ENCODE data around the gene USP35. TPM values are rescaled to one million over a fixed set of nuclear protein-coding genes. Genes with fewer than 3 reads are reported as not detected.

Gene USP35
- total RNA-seq, 4 donors from 2014 or later, result 4.6 to 6.1 (median 5.4) TPM

GRCh38 chr11:78180751-78181150 lies 8.0 kb upstream of the USP35 start:
- H3K4me3 ChIP-seq, result no peak overlapping the region
- H3K9me3 ChIP-seq, result no peaks in the 10 kb centered on the region
- no peaks in the 10 kb centered on the region for H3K27me3 ChIP-seq
- no peak overlapping the region for H3K27ac ChIP-seq
- intact Hi-C loops (cut with DNase I; ENCODE audit: low total_unique reads) (no loop called here), in situ Hi-C loops (cut with MboI; ENCODE audit: low sequenced_read_pairs in 4 of 4) (no loop called here)
- ATAC-seq (no peak), DNase-seq (no peak)
- no peaks in the 10 kb centered on the region for H3K36me3 ChIP-seq
- H3K4me1 ChIP-seq, result no peaks in the 10 kb centered on the region
- TF ChIP-seq POLR2A (IDR thresholded peaks at IDR 0.05), result no peak
- TF ChIP-seq, protein P1, sequence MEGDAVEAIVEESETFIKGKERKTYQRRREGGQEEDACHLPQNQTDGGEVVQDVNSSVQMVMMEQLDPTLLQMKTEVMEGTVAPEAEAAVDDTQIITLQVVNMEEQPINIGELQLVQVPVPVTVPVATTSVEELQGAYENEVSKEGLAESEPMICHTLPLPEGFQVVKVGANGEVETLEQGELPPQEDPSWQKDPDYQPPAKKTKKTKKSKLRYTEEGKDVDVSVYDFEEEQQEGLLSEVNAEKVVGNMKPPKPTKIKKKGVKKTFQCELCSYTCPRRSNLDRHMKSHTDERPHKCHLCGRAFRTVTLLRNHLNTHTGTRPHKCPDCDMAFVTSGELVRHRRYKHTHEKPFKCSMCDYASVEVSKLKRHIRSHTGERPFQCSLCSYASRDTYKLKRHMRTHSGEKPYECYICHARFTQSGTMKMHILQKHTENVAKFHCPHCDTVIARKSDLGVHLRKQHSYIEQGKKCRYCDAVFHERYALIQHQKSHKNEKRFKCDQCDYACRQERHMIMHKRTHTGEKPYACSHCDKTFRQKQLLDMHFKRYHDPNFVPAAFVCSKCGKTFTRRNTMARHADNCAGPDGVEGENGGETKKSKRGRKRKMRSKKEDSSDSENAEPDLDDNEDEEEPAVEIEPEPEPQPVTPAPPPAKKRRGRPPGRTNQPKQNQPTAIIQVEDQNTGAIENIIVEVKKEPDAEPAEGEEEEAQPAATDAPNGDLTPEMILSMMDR (IDR thresholded peaks at IDR 0.05 in 4 of 5, conservative IDR thresholded peaks at IDR 0.05 in 1 of 5), result no peak

- intact Hi-C loops (cut with DNase I; ENCODE audit: low total_unique reads), result no loop called here
- H3K36me3 ChIP-seq, result no peaks in the 10 kb centered on the region
- in situ Hi-C loops (cut with MboI; ENCODE audit: low sequenced_read_pairs in 4 of 4), result no loop called here
- H3K27me3 ChIP-seq, result no peaks in the 10 kb centered on the region
- DNase-seq (no peak), ATAC-seq (no peak)
- H3K9me3 ChIP-seq, result no peaks in the 10 kb centered on the region
- no peak for TF ChIP-seq POLR2A (IDR thresholded peaks at IDR 0.05)
- TF ChIP-seq, protein P1 (IDR thresholded peaks at IDR 0.05 in 4 of 5, conservative IDR thresholded peaks at IDR 0.05 in 1 of 5), result no peak
- H3K4me1 ChIP-seq, result no peaks in the 10 kb centered on the region
- no peak overlapping the region for H3K27ac ChIP-seq
- no peak overlapping the region for H3K4me3 ChIP-seq
Measured at GRCh38 chr11:78181185-78181584, 7.5 kb upstream of the USP35 start.

GRCh38 chr11:78187366-78188285 lies 1.1 kb upstream of the USP35 start:
- DNase-seq, result no peak
- Histone ChIP-seq H3K4me3 (peak overlapping the region; percentile 63 to 100 (median 99)), H3K27me3 (no peaks in the 10 kb centered on the region), H3K27ac (peak overlapping the region; percentile 71 to 94 (median 86)), H3K9me3 (no peaks in the 10 kb centered on the region), H3K36me3 (no peaks in the 10 kb centered on the region), H3K4me1 (peaks cover 33 to 45% of the 10 kb centered on the region in 2 donors)
- TF ChIP-seq POLR2A (IDR thresholded peaks at IDR 0.05), result no peak
- TF ChIP-seq, protein P1 (IDR thresholded peaks at IDR 0.05 in 4 of 5, conservative IDR thresholded peaks at IDR 0.05 in 1 of 5), result no peak
- ATAC-seq, result peak; percentile 10 to 20
- intact Hi-C loops (cut with DNase I; ENCODE audit: low total_unique reads), result loop anchor here (1.0 to 2.0 kb wide), 4 partner anchors 39 to 230 kb away; partner anchors contain the start of genes ALG8, GAB2 and INTS4
- in situ Hi-C loops (cut with MboI; ENCODE audit: low sequenced_read_pairs in 4 of 4), result no loop called here

DNA sequence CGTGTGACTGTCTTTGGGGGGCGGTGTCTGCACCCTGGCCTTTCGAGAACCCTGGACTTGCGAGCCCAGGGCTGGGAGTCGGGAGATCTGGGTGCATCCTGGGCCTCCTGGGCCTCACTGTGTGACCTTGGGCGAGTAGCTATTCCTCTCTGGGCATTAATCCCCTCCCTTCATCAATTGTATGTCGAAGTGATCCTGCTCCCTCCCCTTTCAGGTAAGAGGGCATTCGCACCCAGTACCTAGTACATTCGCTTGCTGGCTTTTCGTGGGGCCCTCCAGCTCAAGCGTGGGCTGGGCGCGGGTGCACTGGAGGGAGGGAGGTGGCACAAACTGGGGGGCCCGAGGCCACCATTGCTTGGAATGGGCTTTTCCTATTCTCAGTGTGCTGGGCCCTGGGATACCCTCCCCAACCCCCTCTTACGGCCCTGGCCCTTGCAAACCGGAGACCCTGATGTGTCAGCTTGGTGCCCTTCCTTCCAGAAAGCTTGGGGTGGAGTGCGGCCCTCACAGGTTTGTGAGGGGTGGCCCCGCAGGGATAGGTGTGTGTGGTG lies 530 bp downstream of the USP35 start:
- in situ Hi-C loops (cut with MboI; ENCODE audit: low sequenced_read_pairs in 4 of 4) (no loop called here), intact Hi-C loops (cut with DNase I; ENCODE audit: low total_unique reads) (loop anchor here (2.0 kb wide), 2 partner anchors 40 to 194 kb away; partner anchors contain the start of gene INTS4)
- Histone ChIP-seq H3K36me3 (no peaks in the 10 kb centered on the region), H3K27ac (peak overlapping the region; percentile 71 to 94 (median 86)), H3K4me3 (peak overlapping the region; percentile 63 to 100 (median 99)), H3K27me3 (no peaks in the 10 kb centered on the region), H3K9me3 (no peaks in the 10 kb centered on the region), H3K4me1 (peaks cover 37 to 49% of the 10 kb centered on the region in 2 donors)
- ATAC-seq, result no peak
- no peak for TF ChIP-seq POLR2A (IDR thresholded peaks at IDR 0.05)
- DNase-seq, result no peak

GRCh38 chr11:78189851-78190250 lies 1.1 kb downstream of the USP35 start:
- no peak for TF ChIP-seq POLR2A (IDR thresholded peaks at IDR 0.05)
- TF ChIP-seq, protein P1 (IDR thresholded peaks at IDR 0.05 in 4 of 5, conservative IDR thresholded peaks at IDR 0.05 in 1 of 5), result no peak
- no peaks in the 10 kb centered on the region for H3K36me3 ChIP-seq
- peaks cover 37 to 49% of the 10 kb centered on the region in 2 donors for H3K4me1 ChIP-seq
- H3K27me3 ChIP-seq, result no peaks in the 10 kb centered on the region
- H3K27ac ChIP-seq, result peak overlapping the region; percentile 71 to 94 (median 86)
- peak overlapping the region in 3 of 4 donors; percentile 63 to 100 (median 98) for H3K4me3 ChIP-seq
- in situ Hi-C loops (cut with MboI; ENCODE audit: low sequenced_read_pairs in 4 of 4) (no loop called here), intact Hi-C loops (cut with DNase I; ENCODE audit: low total_unique reads) (loop anchor here (2.0 kb wide), 2 partner anchors 41 to 195 kb away; partner anchors contain the start of gene INTS4)
- H3K9me3 ChIP-seq, result no peaks in the 10 kb centered on the region
- DNase-seq, result no peak
- no peak for ATAC-seq
